Heart right ventricle (tissue), 16 donors: ENCODE data around the gene PKP2. TPM values are rescaled to one million over a fixed set of nuclear protein-coding genes. Genes with fewer than 3 reads are reported as not detected.

Experiments used
- ATAC-seq, 8 donors: fragments of 200-7000 bp; cut with Tn5 transposase; one replicate each; pipeline ENCODE4 v1.9.1; 2020; ENCODE audit warnings: mild to moderate bottlenecking in 8 of 8, moderate library complexity in 8 of 8, moderate number of reproducible peaks in 1 of 8
- DNase-seq, 2 donors: peaks; one replicate each; pipeline ENCODE4 v3.0.0-alpha.2; 2020
- H3K27ac ChIP-seq, 10 donors: fragments of 200-600 bp; sonication (generic) in 2 of 10; one replicate each; pipeline versions ENCODE4 v1.5.0 to v1.8.0; 2020 to 2022; ENCODE audit warnings: mild to moderate bottlenecking in 3 of 10
- H3K27me3 ChIP-seq, 7 donors: fragments of 200-600 bp; one replicate each; pipeline ENCODE4 v1.8.0; 2021 to 2022; ENCODE audit warnings: mild to moderate bottlenecking in 2 of 7
- H3K36me3 ChIP-seq, 9 donors: fragments of 200-600 bp; sonication (generic) in 1 of 9; one replicate each; pipeline versions ENCODE4 v1.5.0 to v1.8.0; 2020 to 2022; ENCODE audit warnings: mild to moderate bottlenecking in 2 of 9
- H3K4me1 ChIP-seq, 9 donors: fragments of 200-600 bp; sonication (generic) in 1 of 9; one replicate each; pipeline versions ENCODE4 v1.5.0 to v1.8.0; 2020 to 2022; ENCODE audit warnings: mild to moderate bottlenecking in 4 of 9
- H3K4me3 ChIP-seq, 10 donors: fragments of 200-600 bp; sonication (generic) in 2 of 10; one replicate each; pipeline versions ENCODE4 v1.5.0 to v1.8.0; 2020 to 2022; ENCODE audit warnings: mild to moderate bottlenecking in 7 of 10, moderate library complexity in 2 of 10
- H3K9me3 ChIP-seq, 11 donors: fragments of 200-600 bp in 10 of 11; sonication (generic) in 2 of 11; one replicate each; pipeline versions ENCODE4 v1.5.0 to v1.8.0; 2013 to 2022; ENCODE audit warnings: mild to moderate bottlenecking in 2 of 11, control low read depth in 1 of 11, moderate library complexity in 1 of 11
- CTCF ChIP-seq, 9 donors: fragments of 200-600 bp; sonication (generic) in 2 of 9; IDR thresholded peaks; one replicate each; pipeline versions ENCODE4 v1.5.0 to v1.8.0; 2021 to 2022; ENCODE audit warnings: antibody characterized with exemption in 9 of 9, mild to moderate bottlenecking in 5 of 9, moderate library complexity in 1 of 9
- WGBS, 2 donors: extraction: QIAGEN DNeasy Blood & Tissue Kit; methylation state at CpG; one replicate each; pipeline ENCODE4 v1.1.7; 2013; ENCODE audit warnings: inconsistent platforms in 1 of 2; 5-methylcytosine and 5-hydroxymethylcytosine counted together
- intact Hi-C, 10 donors: fragments of 100-400 bp; cut with DNase I; formaldehyde crosslinking; loops; one replicate each; pipeline versions ENCODE4 v1.11.1 to v1.14.2; 2022
- polyA plus RNA-seq, 2 donors: library from polyadenylated mRNA; stranded (reverse); fragments of 200-250 nt; gene quantifications; one replicate each; pipeline ENCODE4 v1.2.3, GENCODE V29; 2013
- total RNA-seq, 10 donors: library from RNA; stranded (reverse); fragmentation: NEBNext Ultra II Directional in 3 of 10; extraction: Animal tissue kit (Norgen Biotek cat#: 25700) in 3 of 10; gene quantifications; one replicate each; pipeline versions ENCODE4 v1.2.1 to v1.2.4, GENCODE V29; 2021 to 2023
- donor health status: Arrhythmogenic right ventricular cardiomyopathy.
- donor health status: ischemic (EF 13 %, LVEDD 7.1; RV severe dilation, severe dysfunction).
- donor health status: healthy with polysubstance abuse.
- donor health status: DM: no; HTN: yes; CAD: no.
- donor health status: DM: no; HTN: no; CAD: no.
- donor health status: ischemic (EF 25% LVEDD 6.9; RV normal size, moderate dysfunction).
- donor health status: ischemic (EF 25% LVEDD 5.7; RV mildly dilated, moderate dysfunction).
- donor health status: healthy.
- donor health status: DM: yes; HTN: yes; CAD: no.
- donor health status: Ischemic cardiomyopathy.
- donor health status: ischemic (EF 35%, LVEDD 5.7; RV mildly dilated, moderate dysfunction).
- donor health status: nonischemic (EF 11% LVEDD 7.7; RV severe dilation, severe dysfunction).
- donor health status: DM: yes; HTN: yes; CAD: no.
- donor health status: PGD.
- donor health status: ischemic (EF 29% LVEDD 5.4; RV normal size, mild dysfunction).
- donor health status: nonischemic (EF 23%, LVEDD 6.1; RV moderate dilation, normal function).

PKP2 gene
- total and polyA plus RNA-seq, 12 donors, result 92.3 to 639 (median 410) TPM

- Histone ChIP-seq H3K36me3 (peaks cover 0 to 41% (median 8%) of the 10 kb centered on the region in 9 donors), H3K27ac (peak overlapping the region in 6 of 10 donors; percentile 15 to 91 (median 84)), H3K27me3 (no peaks in the 10 kb centered on the region), H3K9me3 (no peaks in the 10 kb centered on the region), H3K4me1 (peaks cover 0 to 76% (median 6%) of the 10 kb centered on the region in 9 donors), H3K4me3 (peak overlapping the region in 5 of 10 donors; percentile 6 to 33 (median 26))
- intact Hi-C loops, result loop anchor here in 1 of 10 donors (10.0 kb wide), 1 partner anchor 75 kb away; the partner anchor contains the start of gene PKP2
- DNase-seq (no peak), ATAC-seq (no peak)
- no peak for TF ChIP-seq CTCF (IDR thresholded peaks at IDR 0.05)
Observed at GRCh38 chr12:32819424-32819823, 77.2 kb downstream of the PKP2 start.

GRCh38 chr12:32811686-32812392, 84.7 kb downstream of the PKP2 start:
- H3K4me3 ChIP-seq, result no peak overlapping the region
- H3K4me1 ChIP-seq, result peaks cover 0 to 51% (median 14%) of the 10 kb centered on the region in 9 donors
- H3K9me3 ChIP-seq, result peaks cover 0 to 5% (median 0%) of the 10 kb centered on the region in 11 donors
- intact Hi-C loops, result loop anchor here in 1 of 10 donors (10.0 kb wide), 1 partner anchor 83 kb away; the partner anchor contains the start of gene PKP2
- DNase-seq, result no peak
- ATAC-seq, result peak in 5 of 8 donors; percentile 30 to 45 (median 34)
- H3K27ac ChIP-seq, result peak overlapping the region in 6 of 10 donors; percentile 18 to 65 (median 55)
- WGBS, 2 donors, result 49 to 69% methylated on average over 7 of the region's 7 CpGs
- no peaks in the 10 kb centered on the region for H3K27me3 ChIP-seq
- TF ChIP-seq CTCF (IDR thresholded peaks at IDR 0.05), result no peak
- peaks cover 0 to 49% (median 7%) of the 10 kb centered on the region in 9 donors for H3K36me3 ChIP-seq

- TF ChIP-seq CTCF (IDR thresholded peaks at IDR 0.05), result no peak
- ATAC-seq (peak; percentile 62 to 94 (median 80)), DNase-seq (no peak)
- Histone ChIP-seq H3K27me3 (no peaks in the 10 kb centered on the region), H3K9me3 (peaks cover 0 to 5% (median 0%) of the 10 kb centered on the region in 11 donors), H3K27ac (peak overlapping the region in 8 of 10 donors; percentile 27 to 83 (median 74)), H3K4me1 (peaks cover 0 to 38% (median 14%) of the 10 kb centered on the region in 9 donors), H3K36me3 (peaks cover 0 to 29% (median 5%) of the 10 kb centered on the region in 9 donors), H3K4me3 (no peak overlapping the region)
- WGBS, 2 donors, result 45 to 68% methylated on average over 1 of the region's 1 CpG
- intact Hi-C loops, result loop anchor here in 2 of 10 donors (10.0 kb wide), 1 partner anchor 85 kb away; the partner anchor contains the start of gene PKP2 (in 2 of the 2)
Observed at GRCh38 chr12:32809846-32810245, 86.7 kb downstream of the PKP2 start.

- no peak for DNase-seq
- intact Hi-C loops, result loop anchor here in 1 of 10 donors (10.0 kb wide), 1 partner anchor 86 kb away; the partner anchor contains the start of gene PKP2
- Histone ChIP-seq H3K27me3 (no peaks in the 10 kb centered on the region), H3K4me3 (no peak overlapping the region), H3K36me3 (peaks cover 0 to 28% (median 5%) of the 10 kb centered on the region in 9 donors), H3K4me1 (peaks cover 0 to 38% (median 14%) of the 10 kb centered on the region in 9 donors), H3K9me3 (peaks cover 0 to 5% (median 0%) of the 10 kb centered on the region in 11 donors), H3K27ac (peak overlapping the region in 8 of 10 donors; percentile 27 to 83 (median 74))
- ATAC-seq, result peak in 4 of 8 donors; percentile 7 to 56 (median 20)
- no peak for TF ChIP-seq CTCF (IDR thresholded peaks at IDR 0.05)
- WGBS, 2 donors, result 0 to 32% methylated on average over 1 of the region's 1 CpG
Observed at GRCh38 chr12:32809196-32809595, 87.4 kb downstream of the PKP2 start.
